Upper lobe of left lung (tissue), 6 donors: Measurements from ENCODE around the gene ERMP1. TPM values are rescaled to one million over a fixed set of nuclear protein-coding genes. Genes with fewer than 3 reads are reported as not detected.
A peak's percentile ranks its signal among the peaks of the same experiment; 100 is the strongest.

Experiments
- ATAC-seq, 2 donors: fragments of 200-7000 bp; cut with Tn5 transposase; one replicate each; pipeline ENCODE4 v1.9.1; 2022; ENCODE audit warnings: mild to moderate bottlenecking in 2 of 2, moderate library complexity in 2 of 2; ENCODE audit not compliant: low FRiP score in 2 of 2
- DNase-seq, 2 donors: peaks; one replicate each; pipeline ENCODE4 v3.0.0-alpha.2; 2019 to 2020
- H3K27ac ChIP-seq, 4 donors: fragments of 200-600 bp; sonication (generic); one replicate each; pipeline ENCODE4 v1.5.1; 2016 to 2019
- H3K27me3 ChIP-seq, 4 donors: fragments of 200-600 bp; sonication (generic); one replicate each; pipeline ENCODE4 v1.5.1; 2017 to 2019
- H3K36me3 ChIP-seq, 4 donors: fragments of 200-600 bp; sonication (generic); one replicate each; pipeline ENCODE4 v1.5.1; 2016 to 2019
- H3K4me1 ChIP-seq, 4 donors: fragments of 200-600 bp; sonication (generic); one replicate each; pipeline ENCODE4 v1.5.1; 2018 to 2019
- H3K4me3 ChIP-seq, 4 donors: fragments of 200-600 bp; sonication (generic); one replicate each; pipeline ENCODE4 v1.5.1; 2017 to 2019; ENCODE audit warnings: mild to moderate bottlenecking in 2 of 4, moderate library complexity in 1 of 4
- H3K9me3 ChIP-seq, 4 donors: fragments of 200-600 bp; sonication (generic); one replicate each; pipeline ENCODE4 v1.5.1; 2018 to 2019
- EP300 ChIP-seq, 4 donors: sonication (generic); formaldehyde crosslinking; IDR thresholded peaks; one replicate each; pipeline ENCODE4 v1.5.1; 2017; ENCODE audit warnings: antibody characterized with exemption in 4 of 4, control low read depth in 2 of 4
- POLR2A ChIP-seq, 4 donors: fragments of 450-650 bp; IDR thresholded peaks; one replicate each; pipeline ENCODE4 v1.5.1; 2016 to 2017; ENCODE audit warnings: antibody characterized with exemption in 4 of 4, mild to moderate bottlenecking in 2 of 4
- POLR2AphosphoS5 ChIP-seq, 2 donors: sonication (generic); formaldehyde crosslinking; IDR thresholded peaks; one replicate each; pipeline ENCODE4 v1.5.1; 2017; ENCODE audit warnings: antibody characterized with exemption in 2 of 2
- WGBS, 2 donors: methylation state at CpG; one replicate each; pipeline ENCODE4 v1.1.5; 2017 to 2018; 5-methylcytosine and 5-hydroxymethylcytosine counted together
- total RNA-seq, 6 donors: library from RNA; depleted of rRNA in 4 of 6; stranded (reverse); fragments of >200 nt in 4 of 6; gene quantifications; one replicate each; pipeline versions ENCODE4 v1.1.0 to v1.2.1, GENCODE V29; 2016 to 2021
- TF ChIP-seq, protein P1 (sequence below), 6 experiments: fragments of 450-650 bp in 4 of 6; fragments of 200-600 bp in 2 of 6; sonication (generic) in 2 of 6; IDR thresholded peaks; one replicate each; pipeline ENCODE4 v1.5.1; 2016 to 2019; ENCODE audit warnings: antibody characterized with exemption in 6 of 6
- donor health status: DM: no; HTN: no; CAD: no; lungs with moderate emphysema.
- donor health status: DM: no; HTN: yes; CAD: no; lungs with severe emphysema.

ERMP1 gene
- total RNA-seq, 6 donors from 2014 or later, result 8.4 to 27.4 (median 20.5) TPM

DNA sequence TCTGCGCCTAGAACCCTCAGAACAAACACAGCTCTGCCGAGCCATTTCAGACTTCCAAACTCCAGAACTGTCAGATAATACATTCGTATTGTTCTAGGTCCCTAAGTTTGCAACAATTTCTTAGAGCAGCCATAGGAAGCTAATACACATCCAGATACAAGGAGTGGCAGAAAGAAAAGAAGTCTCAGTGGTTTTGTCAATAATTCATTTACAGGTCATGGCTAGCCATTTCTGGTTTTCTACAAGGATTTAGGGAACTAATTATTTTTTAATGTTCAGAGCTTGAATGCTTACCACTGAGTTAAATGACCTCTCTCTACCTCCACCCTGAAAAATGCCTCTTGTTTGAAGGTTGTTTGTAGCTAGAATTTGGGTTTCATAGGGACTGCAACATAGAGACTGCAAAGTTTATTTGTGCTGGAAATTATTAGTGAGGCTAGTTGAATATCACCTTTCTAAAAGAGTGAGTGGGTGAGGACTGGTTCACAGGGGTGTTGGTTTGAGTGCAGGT, 15.5 kb upstream of the ERMP1 start:
- DNase-seq (no peak), ATAC-seq (no peak)
- H3K27ac ChIP-seq, result no peak overlapping the region
- H3K4me3 ChIP-seq, result no peak overlapping the region
- H3K36me3 ChIP-seq, result no peaks in the 10 kb centered on the region
- WGBS, 2 donors, result 81 to 88% methylated on average over 3 of the region's 3 CpGs
- TF ChIP-seq, protein P1, sequence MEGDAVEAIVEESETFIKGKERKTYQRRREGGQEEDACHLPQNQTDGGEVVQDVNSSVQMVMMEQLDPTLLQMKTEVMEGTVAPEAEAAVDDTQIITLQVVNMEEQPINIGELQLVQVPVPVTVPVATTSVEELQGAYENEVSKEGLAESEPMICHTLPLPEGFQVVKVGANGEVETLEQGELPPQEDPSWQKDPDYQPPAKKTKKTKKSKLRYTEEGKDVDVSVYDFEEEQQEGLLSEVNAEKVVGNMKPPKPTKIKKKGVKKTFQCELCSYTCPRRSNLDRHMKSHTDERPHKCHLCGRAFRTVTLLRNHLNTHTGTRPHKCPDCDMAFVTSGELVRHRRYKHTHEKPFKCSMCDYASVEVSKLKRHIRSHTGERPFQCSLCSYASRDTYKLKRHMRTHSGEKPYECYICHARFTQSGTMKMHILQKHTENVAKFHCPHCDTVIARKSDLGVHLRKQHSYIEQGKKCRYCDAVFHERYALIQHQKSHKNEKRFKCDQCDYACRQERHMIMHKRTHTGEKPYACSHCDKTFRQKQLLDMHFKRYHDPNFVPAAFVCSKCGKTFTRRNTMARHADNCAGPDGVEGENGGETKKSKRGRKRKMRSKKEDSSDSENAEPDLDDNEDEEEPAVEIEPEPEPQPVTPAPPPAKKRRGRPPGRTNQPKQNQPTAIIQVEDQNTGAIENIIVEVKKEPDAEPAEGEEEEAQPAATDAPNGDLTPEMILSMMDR (IDR thresholded peaks at IDR 0.05), result no peak
- no peak for TF ChIP-seq POLR2AphosphoS5 (IDR thresholded peaks at IDR 0.05)
- no peak for TF ChIP-seq POLR2A (IDR thresholded peaks at IDR 0.05)
- TF ChIP-seq EP300 (IDR thresholded peaks at IDR 0.05), result no peak
- no peaks in the 10 kb centered on the region for H3K9me3 ChIP-seq
- H3K27me3 ChIP-seq, result no peaks in the 10 kb centered on the region
- H3K4me1 ChIP-seq, result peaks cover 10 to 17% (median 14%) of the 10 kb centered on the region in 4 donors

DNA sequence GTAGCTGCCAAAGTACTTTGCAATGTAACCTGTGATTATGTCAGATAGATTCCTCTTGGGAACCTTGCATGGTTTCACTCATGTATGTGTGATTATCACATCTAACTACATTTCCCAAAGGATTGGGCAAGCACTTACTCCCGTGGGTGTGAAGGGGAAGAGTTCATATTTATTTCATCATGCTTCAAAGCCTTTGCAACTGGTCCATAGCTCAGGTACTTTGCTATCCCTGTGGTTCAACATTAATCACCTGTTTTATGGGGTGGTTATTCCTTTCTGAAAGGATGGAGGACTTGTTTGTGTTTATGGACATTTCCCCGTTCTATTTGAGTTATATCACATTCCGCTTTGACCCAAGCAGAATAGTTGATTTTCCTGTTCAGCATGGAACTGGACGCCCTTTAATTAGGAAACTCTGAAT, 13.6 kb upstream of the ERMP1 start:
- DNase-seq (no peak), ATAC-seq (no peak)
- TF ChIP-seq EP300 (IDR thresholded peaks at IDR 0.05) (no peak), POLR2AphosphoS5 (IDR thresholded peaks at IDR 0.05) (no peak), POLR2A (IDR thresholded peaks at IDR 0.05) (no peak)
- TF ChIP-seq, protein P1 (IDR thresholded peaks at IDR 0.05), result no peak
- Histone ChIP-seq H3K36me3 (no peaks in the 10 kb centered on the region), H3K4me1 (peaks cover 17 to 23% (median 20%) of the 10 kb centered on the region in 4 donors), H3K27ac (no peak overlapping the region), H3K4me3 (no peak overlapping the region), H3K9me3 (no peaks in the 10 kb centered on the region), H3K27me3 (no peaks in the 10 kb centered on the region)
- WGBS, 2 donors, result 80 to 84% methylated on average over 4 of the region's 4 CpGs

DNA sequence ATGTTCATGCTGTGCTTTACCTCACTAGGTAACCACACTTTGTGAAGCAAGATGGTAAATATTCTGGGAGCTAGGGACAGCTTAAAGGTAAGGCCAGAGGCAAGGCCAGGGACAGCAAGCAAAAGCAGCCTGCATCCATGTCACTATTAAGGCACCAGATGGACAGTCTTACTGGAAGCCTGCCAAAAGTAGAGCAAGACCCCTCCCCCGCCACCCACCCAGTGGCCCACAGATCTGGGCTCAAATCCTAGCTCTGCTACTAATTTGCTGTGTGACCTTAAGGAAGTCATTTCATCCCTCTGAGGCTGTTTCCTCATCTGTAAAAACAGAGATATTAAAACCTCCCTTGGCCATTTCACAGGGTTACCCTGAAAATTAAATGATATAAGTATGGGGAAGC, 13.2 kb upstream of the ERMP1 start:
- DNase-seq, result no peak
- peaks cover 17 to 23% (median 20%) of the 10 kb centered on the region in 4 donors for H3K4me1 ChIP-seq
- no peaks in the 10 kb centered on the region for H3K27me3 ChIP-seq
- no peak overlapping the region for H3K4me3 ChIP-seq
- H3K9me3 ChIP-seq, result no peaks in the 10 kb centered on the region
- H3K36me3 ChIP-seq, result no peaks in the 10 kb centered on the region
- H3K27ac ChIP-seq, result no peak overlapping the region
- no peak for ATAC-seq
- 90 to 100% methylated on average over 1 of the region's 1 CpG for WGBS, 2 donors
- TF ChIP-seq, protein P1 (IDR thresholded peaks at IDR 0.05), result no peak
- no peak for TF ChIP-seq EP300 (IDR thresholded peaks at IDR 0.05)
- TF ChIP-seq POLR2A (IDR thresholded peaks at IDR 0.05), result no peak
- TF ChIP-seq POLR2AphosphoS5 (IDR thresholded peaks at IDR 0.05), result no peak

DNA sequence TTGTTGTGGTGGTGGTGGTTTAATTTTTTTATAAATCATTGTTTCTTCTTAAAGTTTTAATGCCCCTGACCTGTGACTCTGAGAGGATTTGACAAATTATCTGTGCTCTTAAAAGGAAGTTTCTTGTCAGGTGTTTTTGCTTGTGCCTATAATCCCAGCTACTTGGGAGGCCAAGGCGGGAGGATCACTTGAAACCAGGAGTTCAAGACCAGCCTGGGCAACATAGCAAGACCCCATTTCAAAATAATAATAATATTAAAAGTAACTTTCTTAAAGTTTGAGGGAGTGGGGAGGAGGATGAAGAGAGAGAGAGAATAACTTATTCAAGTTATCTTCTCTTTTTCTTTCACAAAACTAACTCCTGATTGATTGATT, 12.2 kb upstream of the ERMP1 start:
- 74 to 85% methylated on average over 1 of the region's 1 CpG for WGBS, 2 donors
- Histone ChIP-seq H3K36me3 (no peaks in the 10 kb centered on the region), H3K4me1 (peaks cover 17 to 23% (median 20%) of the 10 kb centered on the region in 4 donors), H3K4me3 (no peak overlapping the region), H3K27me3 (no peaks in the 10 kb centered on the region), H3K9me3 (no peaks in the 10 kb centered on the region), H3K27ac (peak overlapping the region in 2 of 4 donors; percentile 69 to 74)
- DNase-seq (no peak), ATAC-seq (no peak)
- TF ChIP-seq EP300 (IDR thresholded peaks at IDR 0.05) (no peak), POLR2AphosphoS5 (IDR thresholded peaks at IDR 0.05) (no peak), POLR2A (IDR thresholded peaks at IDR 0.05) (no peak)
- TF ChIP-seq, protein P1 (IDR thresholded peaks at IDR 0.05), result no peak
